PC-3 (cell line): ENCODE measurements around the gene SERPINB5. TPM values are rescaled to one million over a fixed set of nuclear protein-coding genes. Genes with fewer than 3 reads are reported as not detected.

Experiments used
- ATAC-seq: fragments of 200-7000 bp; cut with Tn5 transposase; 2 replicates; pipeline ENCODE4 v1.9.1; 2020; ENCODE audit warnings: mild to moderate bottlenecking, moderate library complexity
- BruUV-seq: library from RNA; stranded (reverse); fragments of 400-500 nt; replicated peaks from 2 replicates; lab custom pipeline; 2021; lab: Mats Ljungman, UMichigan
- CTCF ChIA-PET: fragments of 300-600 bp; sonication (Branson Sonifier 250); formaldehyde crosslinking; loops from one replicate; lab custom pipeline; 2022; ENCODE audit warnings: antibody characterized with exemption; lab: Charles Lee
- POLR2A ChIA-PET: fragments of 300-600 bp; sonication (Branson Sonifier 250); formaldehyde crosslinking; loops from one replicate; lab custom pipeline; 2022; ENCODE audit warnings: antibody characterized with exemption; ENCODE audit not compliant: unreplicated experiment; lab: Charles Lee
- DNase-seq: peaks from one replicate; pipeline ENCODE4 v3.0.0-alpha.2; 2015
- H2AFZ ChIP-seq: fragments of 300-600 bp; sonication (generic); 2 replicates; pipeline ENCODE4 v1.6.0; 2016; ENCODE audit warnings: antibody characterized with exemption, low read length
- H3F3A ChIP-seq: fragments of 300-600 bp; sonication (generic); one replicate; pipeline ENCODE4 v1.6.0; 2017; ENCODE audit warnings: antibody characterized with exemption, low read length, control low read depth, mild to moderate bottlenecking; ENCODE audit not compliant: unreplicated experiment
- H3K27ac ChIP-seq: fragments of 300-600 bp; sonication (generic); 2 replicates; pipeline ENCODE4 v1.5.1; 2016; ENCODE audit warnings: mild to moderate bottlenecking, low read length
- H3K27me3 ChIP-seq: fragments of 300-600 bp; sonication (generic); 2 replicates; pipeline ENCODE4 v1.6.1; 2016; ENCODE audit warnings: low read length, mixed read lengths
- H3K36me3 ChIP-seq: fragments of 300-600 bp; sonication (generic); 2 replicates; pipeline ENCODE4 v1.6.1; 2016; ENCODE audit warnings: low read depth, mixed run types, low read length, mixed read lengths
- H3K4me1 ChIP-seq: fragments of 300-600 bp; sonication (generic); 2 replicates; pipeline ENCODE4 v1.5.1; 2016; ENCODE audit warnings: low read length; ENCODE audit not compliant: insufficient read depth
- H3K4me2 ChIP-seq: fragments of 300-600 bp; sonication (generic); 2 replicates; pipeline ENCODE4 v1.6.0; 2016; ENCODE audit warnings: low read length
- H3K4me3 ChIP-seq: fragments of 300-600 bp; sonication (generic); 2 replicates; pipeline ENCODE4 v1.5.1; 2016; ENCODE audit warnings: mild to moderate bottlenecking, low read length, mixed read lengths
- H3K79me2 ChIP-seq: fragments of 300-600 bp; sonication (generic); 2 replicates; pipeline ENCODE4 v1.6.1; 2017; ENCODE audit warnings: low read length, mixed read lengths
- H3K9ac ChIP-seq: fragments of 300-600 bp; sonication (generic); 2 replicates; pipeline ENCODE4 v1.6.0; 2016; ENCODE audit warnings: mild to moderate bottlenecking, low read length
- H3K9me2 ChIP-seq: fragments of 300-600 bp; sonication (generic); replicated peaks from 2 replicates; pipeline ENCODE4 v1.6.1; 2016; ENCODE audit warnings: mixed run types, low read length, mixed read lengths
- H3K9me3 ChIP-seq: fragments of 300-600 bp; sonication (generic); 2 replicates; pipeline ENCODE4 v1.6.1; 2016; ENCODE audit warnings: low read length, mixed read lengths
- H4K20me1 ChIP-seq: fragments of 300-600 bp; sonication (generic); 2 replicates; pipeline ENCODE4 v1.6.1; 2016; ENCODE audit warnings: low read length, mixed read lengths
- EZH2 ChIP-seq: fragments of 300-600 bp; sonication (generic); IDR thresholded peaks from one replicate; pipeline ENCODE4 v1.6.1; 2017; ENCODE audit warnings: antibody characterized with exemption, mild to moderate bottlenecking, low read length; ENCODE audit not compliant: unreplicated experiment
- EZH2phosphoT487 ChIP-seq: fragments of 300-600 bp; sonication (generic); IDR thresholded peaks from 2 replicates; pipeline ENCODE4 v1.6.1; 2018; ENCODE audit warnings: mild to moderate bottlenecking, antibody characterized with exemption, low read length, borderline replicate concordance
- intact Hi-C: fragments of 100-400 bp; cut with micrococcal nuclease; formaldehyde crosslinking; loops from 2 replicates; pipeline ENCODE4 v1.9.0; 2023
- total RNA-seq: library from RNA; depleted of rRNA; stranded (reverse); fragments of >200 nt; gene quantifications from 2 replicates; pipeline ENCODE4 v1.2.3, GENCODE V29; 2014
- TF ChIP-seq, protein P1 (sequence below): fragments of 300-600 bp; sonication (generic); conservative IDR thresholded peaks from 2 replicates; pipeline ENCODE4 v1.5.1; 2017; ENCODE audit warnings: antibody characterized with exemption, low read depth, mild to moderate bottlenecking, low read length

SERPINB5 gene
- total RNA-seq, 1 experiment from 2014 or later = 104 TPM

DNA sequence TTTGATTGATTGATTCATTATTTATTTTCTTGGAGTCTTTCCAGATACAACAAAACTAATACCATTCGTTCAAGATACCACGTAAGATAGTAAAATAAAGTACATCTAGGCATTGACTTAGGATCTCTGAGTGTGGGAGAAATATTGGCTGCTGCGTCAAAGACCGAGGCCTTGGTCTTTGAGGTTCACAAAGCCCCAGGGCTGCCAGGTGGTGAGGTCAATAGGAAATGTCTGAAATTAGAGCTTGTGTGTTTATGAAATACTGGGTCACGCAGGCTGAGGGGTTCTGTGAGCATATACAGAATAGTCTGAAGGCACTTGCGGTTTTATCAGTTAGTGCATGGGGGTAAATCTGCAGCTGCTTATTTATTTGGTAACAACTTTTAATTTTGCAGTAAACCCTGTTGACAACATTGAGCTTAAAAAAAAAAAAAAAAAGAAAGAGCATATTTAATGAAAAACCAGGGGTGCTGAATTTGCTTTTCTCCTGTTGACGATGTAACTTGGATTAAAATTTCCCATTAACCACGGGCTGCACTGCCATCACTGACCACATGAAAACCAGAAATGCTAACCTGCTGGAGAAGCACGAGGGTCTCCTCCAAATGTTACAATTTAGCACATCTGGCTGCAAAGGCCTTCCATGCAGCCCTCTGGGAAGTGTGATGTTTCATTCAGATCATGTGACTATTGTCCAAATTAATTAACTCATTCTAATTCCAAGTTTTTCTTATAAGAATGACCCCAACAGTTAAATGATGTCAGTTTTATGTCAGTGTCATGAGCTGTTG is 38.3 kb downstream of the SERPINB5 start:
- H3K4me1 ChIP-seq = peaks cover 6% of the 10 kb centered on the region; the same call in 1 of the 2 replicates
- no peaks in the 10 kb centered on the region for H4K20me1 ChIP-seq
- no peaks in the 10 kb centered on the region for H3K27me3 ChIP-seq
- H3K9ac ChIP-seq = no peak overlapping the region
- DNase-seq (no peak), ATAC-seq (no peak)
- H3K4me3 ChIP-seq = no peak overlapping the region
- H3K27ac ChIP-seq = no peak overlapping the region
- no peak for TF ChIP-seq EZH2phosphoT487
- TF ChIP-seq, protein P1, sequence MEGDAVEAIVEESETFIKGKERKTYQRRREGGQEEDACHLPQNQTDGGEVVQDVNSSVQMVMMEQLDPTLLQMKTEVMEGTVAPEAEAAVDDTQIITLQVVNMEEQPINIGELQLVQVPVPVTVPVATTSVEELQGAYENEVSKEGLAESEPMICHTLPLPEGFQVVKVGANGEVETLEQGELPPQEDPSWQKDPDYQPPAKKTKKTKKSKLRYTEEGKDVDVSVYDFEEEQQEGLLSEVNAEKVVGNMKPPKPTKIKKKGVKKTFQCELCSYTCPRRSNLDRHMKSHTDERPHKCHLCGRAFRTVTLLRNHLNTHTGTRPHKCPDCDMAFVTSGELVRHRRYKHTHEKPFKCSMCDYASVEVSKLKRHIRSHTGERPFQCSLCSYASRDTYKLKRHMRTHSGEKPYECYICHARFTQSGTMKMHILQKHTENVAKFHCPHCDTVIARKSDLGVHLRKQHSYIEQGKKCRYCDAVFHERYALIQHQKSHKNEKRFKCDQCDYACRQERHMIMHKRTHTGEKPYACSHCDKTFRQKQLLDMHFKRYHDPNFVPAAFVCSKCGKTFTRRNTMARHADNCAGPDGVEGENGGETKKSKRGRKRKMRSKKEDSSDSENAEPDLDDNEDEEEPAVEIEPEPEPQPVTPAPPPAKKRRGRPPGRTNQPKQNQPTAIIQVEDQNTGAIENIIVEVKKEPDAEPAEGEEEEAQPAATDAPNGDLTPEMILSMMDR = peak; percentile 28; the same call in 1 of the 2 replicates
- no peaks in the 10 kb centered on the region for H3K9me2 ChIP-seq
- CTCF ChIA-PET = interaction anchor here (0.7 kb wide), 1 partner anchor 438 kb away, joined by 3 read pairs; no protein-coding TSS in a partner anchor
- H3K79me2 ChIP-seq = no peaks in the 10 kb centered on the region
- H3K36me3 ChIP-seq = no peaks in the 10 kb centered on the region
- intact Hi-C loops = no loop called here
- H3K9me3 ChIP-seq = no peaks in the 10 kb centered on the region
- BruUV-seq = no TSS peak
- no peaks in the 10 kb centered on the region for H3F3A ChIP-seq
- no peak overlapping the region for H3K4me2 ChIP-seq
- H2AFZ ChIP-seq = no peak overlapping the region
- POLR2A ChIA-PET = no interaction called here

DNA sequence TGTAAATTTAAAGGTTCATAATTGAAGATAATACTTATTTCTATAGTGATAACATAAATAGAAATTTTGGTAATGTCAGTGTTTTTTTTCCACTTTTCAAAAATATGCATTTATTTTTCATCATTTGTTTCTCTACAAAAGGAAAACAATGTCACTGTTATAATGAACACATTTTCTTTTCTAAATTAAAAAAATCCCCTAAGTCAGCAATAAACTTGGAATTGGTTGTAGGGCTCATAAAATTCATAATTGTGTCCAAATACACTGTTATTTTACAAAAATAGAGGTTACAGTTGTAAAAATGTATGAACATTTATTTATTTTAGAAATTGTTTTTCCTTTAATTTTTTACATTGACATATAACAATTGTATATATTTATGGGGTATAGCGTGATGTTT is 39.0 kb downstream of the SERPINB5 start:
- ChIA-PET POLR2A (no interaction called here), CTCF (interaction anchor here (0.7 kb wide), 1 partner anchor 438 kb away, joined by 3 read pairs; no protein-coding TSS in a partner anchor)
- Histone ChIP-seq H3K4me1 (peaks cover 8% of the 10 kb centered on the region; the same call in 1 of the 2 replicates), H3K27me3 (no peaks in the 10 kb centered on the region), H3K9me2 (no peaks in the 10 kb centered on the region), H3K9ac (no peak overlapping the region), H3K79me2 (no peaks in the 10 kb centered on the region), H3F3A (no peaks in the 10 kb centered on the region), H3K4me3 (no peak overlapping the region), H3K9me3 (no peaks in the 10 kb centered on the region), H3K36me3 (no peaks in the 10 kb centered on the region), H2AFZ (no peak overlapping the region), H3K4me2 (no peak overlapping the region), H4K20me1 (no peaks in the 10 kb centered on the region), H3K27ac (no peak overlapping the region)
- DNase-seq = no peak
- BruUV-seq = no TSS peak
- intact Hi-C loops = no loop called here
- TF ChIP-seq EZH2phosphoT487 (no peak), EZH2 (no peak)
- TF ChIP-seq, protein P1 = no peak
- no peak for ATAC-seq
